ENCODE results near the gene ABCC8. TPM values are rescaled to one million over a fixed set of nuclear protein-coding genes. Genes with fewer than 3 reads are reported as not detected.

Gene ABCC8
- total and polyA plus RNA-seq, 2 experiments from 2014 or later: 2.0 to 3.4 TPM

DNA sequence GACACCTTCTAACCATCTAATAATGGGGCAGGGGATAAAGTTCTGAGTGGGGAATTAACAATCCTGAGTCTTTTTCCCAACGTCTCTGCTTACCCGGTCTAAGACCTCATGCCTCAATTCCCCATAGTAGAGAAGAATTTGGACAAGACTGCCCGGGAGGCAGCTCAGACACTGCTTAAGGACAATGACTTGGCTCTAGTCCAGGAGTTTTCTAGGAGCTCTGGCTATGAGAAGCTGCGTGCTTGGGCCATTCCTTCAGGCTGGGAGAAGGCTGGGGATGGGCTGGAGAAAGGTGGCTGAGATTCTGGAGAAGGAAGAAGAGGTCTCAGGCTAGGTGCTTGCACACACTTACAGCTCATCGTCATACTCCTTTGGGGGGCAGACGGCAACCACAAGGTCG lies 19.8 kb upstream of the ABCC8 start:
- Mint-ChIP-seq H3K4me3 (no peak overlapping the region), H3K27me3 (ENCODE audit: insufficient read depth, low read depth, poor library complexity) (peaks cover 10% of the 10 kb centered on the region), H3K4me1 (peaks cover 6% of the 10 kb centered on the region), H3K27ac (no peak overlapping the region), H3K9me3 (no peaks in the 10 kb centered on the region; the same call in 2 of the 3 replicates), H3K36me3 (ENCODE audit: low read depth) (no peaks in the 10 kb centered on the region)
- Histone ChIP-seq H2AFZ (no peak overlapping the region), H3K27me3 (ENCODE audit: insufficient read depth) (no peaks in the 10 kb centered on the region), H3K4me2 (no peak overlapping the region), H3K79me2 (replicated peaks; ENCODE audit: insufficient read depth) (no peaks in the 10 kb centered on the region), H3K27ac (ENCODE audit: low read depth) (no peak overlapping the region), H3K9me2 (ENCODE audit: insufficient read depth) (no peaks in the 10 kb centered on the region), H4K20me1 (replicated peaks; ENCODE audit: insufficient read depth) (no peaks in the 10 kb centered on the region), H3K4me1 (ENCODE audit: insufficient read depth) (no peaks in the 10 kb centered on the region), H3K36me3 (ENCODE audit: insufficient read depth) (no peaks in the 10 kb centered on the region), H3K4me3 (no peak overlapping the region), H3F3A (replicated peaks; ENCODE audit: low read depth) (no peaks in the 10 kb centered on the region)
- no peak for ATAC-seq
- TF ChIP-seq POLR2AphosphoS5 (IDR thresholded peaks at IDR 0.05; ENCODE audit: low read depth): no peak
- TF ChIP-seq EZH2phosphoT487 (IDR thresholded peaks at IDR 0.05; ENCODE audit: unreplicated experiment): no peak
- TF ChIP-seq, protein P1, sequence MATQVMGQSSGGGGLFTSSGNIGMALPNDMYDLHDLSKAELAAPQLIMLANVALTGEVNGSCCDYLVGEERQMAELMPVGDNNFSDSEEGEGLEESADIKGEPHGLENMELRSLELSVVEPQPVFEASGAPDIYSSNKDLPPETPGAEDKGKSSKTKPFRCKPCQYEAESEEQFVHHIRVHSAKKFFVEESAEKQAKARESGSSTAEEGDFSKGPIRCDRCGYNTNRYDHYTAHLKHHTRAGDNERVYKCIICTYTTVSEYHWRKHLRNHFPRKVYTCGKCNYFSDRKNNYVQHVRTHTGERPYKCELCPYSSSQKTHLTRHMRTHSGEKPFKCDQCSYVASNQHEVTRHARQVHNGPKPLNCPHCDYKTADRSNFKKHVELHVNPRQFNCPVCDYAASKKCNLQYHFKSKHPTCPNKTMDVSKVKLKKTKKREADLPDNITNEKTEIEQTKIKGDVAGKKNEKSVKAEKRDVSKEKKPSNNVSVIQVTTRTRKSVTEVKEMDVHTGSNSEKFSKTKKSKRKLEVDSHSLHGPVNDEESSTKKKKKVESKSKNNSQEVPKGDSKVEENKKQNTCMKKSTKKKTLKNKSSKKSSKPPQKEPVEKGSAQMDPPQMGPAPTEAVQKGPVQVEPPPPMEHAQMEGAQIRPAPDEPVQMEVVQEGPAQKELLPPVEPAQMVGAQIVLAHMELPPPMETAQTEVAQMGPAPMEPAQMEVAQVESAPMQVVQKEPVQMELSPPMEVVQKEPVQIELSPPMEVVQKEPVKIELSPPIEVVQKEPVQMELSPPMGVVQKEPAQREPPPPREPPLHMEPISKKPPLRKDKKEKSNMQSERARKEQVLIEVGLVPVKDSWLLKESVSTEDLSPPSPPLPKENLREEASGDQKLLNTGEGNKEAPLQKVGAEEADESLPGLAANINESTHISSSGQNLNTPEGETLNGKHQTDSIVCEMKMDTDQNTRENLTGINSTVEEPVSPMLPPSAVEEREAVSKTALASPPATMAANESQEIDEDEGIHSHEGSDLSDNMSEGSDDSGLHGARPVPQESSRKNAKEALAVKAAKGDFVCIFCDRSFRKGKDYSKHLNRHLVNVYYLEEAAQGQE (IDR thresholded peaks at IDR 0.05; ENCODE audit: unreplicated experiment): no peak
- no peak for TF ChIP-seq EZH2 (IDR thresholded peaks at IDR 0.05; ENCODE audit: low read depth, unreplicated experiment)
- TF ChIP-seq STAT1 (IDR thresholded peaks at IDR 0.05; ENCODE audit: unreplicated experiment): no peak
- no peak for TF ChIP-seq CREB1 (CRISPR knock-in tag; IDR thresholded peaks at IDR 0.05; ENCODE audit: low read depth)
- TF ChIP-seq, protein P2, sequence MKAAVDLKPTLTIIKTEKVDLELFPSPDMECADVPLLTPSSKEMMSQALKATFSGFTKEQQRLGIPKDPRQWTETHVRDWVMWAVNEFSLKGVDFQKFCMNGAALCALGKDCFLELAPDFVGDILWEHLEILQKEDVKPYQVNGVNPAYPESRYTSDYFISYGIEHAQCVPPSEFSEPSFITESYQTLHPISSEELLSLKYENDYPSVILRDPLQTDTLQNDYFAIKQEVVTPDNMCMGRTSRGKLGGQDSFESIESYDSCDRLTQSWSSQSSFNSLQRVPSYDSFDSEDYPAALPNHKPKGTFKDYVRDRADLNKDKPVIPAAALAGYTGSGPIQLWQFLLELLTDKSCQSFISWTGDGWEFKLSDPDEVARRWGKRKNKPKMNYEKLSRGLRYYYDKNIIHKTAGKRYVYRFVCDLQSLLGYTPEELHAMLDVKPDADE (IDR thresholded peaks at IDR 0.05): no peak
- no peak for DNase-seq (ENCODE audit: low spot score)

DNA sequence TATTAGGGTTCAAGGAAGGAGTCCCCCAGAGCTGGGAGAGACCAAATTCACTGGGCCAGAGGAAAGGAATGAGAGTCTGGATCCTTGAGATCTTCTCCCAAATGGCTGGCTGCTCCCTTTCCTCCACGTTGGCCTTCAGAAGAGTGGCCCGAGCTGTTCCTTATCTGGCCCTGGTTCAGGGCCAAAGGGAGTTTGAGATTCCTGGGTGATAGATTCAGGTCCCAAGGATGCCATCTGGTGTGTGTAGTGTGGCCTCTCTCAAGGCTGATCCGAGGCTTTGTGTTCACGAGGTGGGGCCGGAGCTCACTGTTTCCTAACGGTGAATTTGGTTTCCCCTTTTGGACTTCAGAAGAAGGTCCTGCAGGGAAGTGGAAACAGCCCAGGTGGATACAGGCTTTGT lies 17.4 kb upstream of the ABCC8 start:
- ATAC-seq: no peak
- Mint-ChIP-seq H3K4me1 (peaks cover 6% of the 10 kb centered on the region), H3K27ac (no peak overlapping the region), H3K36me3 (ENCODE audit: low read depth) (no peaks in the 10 kb centered on the region), H3K4me3 (no peak overlapping the region), H3K9me3 (no peaks in the 10 kb centered on the region), H3K27me3 (ENCODE audit: insufficient read depth, low read depth, poor library complexity) (peaks cover 5% of the 10 kb centered on the region)
- TF ChIP-seq ZNF114 (CRISPR knock-in tag; IDR thresholded peaks at IDR 0.05) (no peak), JUNB (IDR thresholded peaks at IDR 0.05; ENCODE audit: unreplicated experiment) (no peak), STAT1 (IDR thresholded peaks at IDR 0.05; ENCODE audit: unreplicated experiment) (no peak), CREB1 (CRISPR knock-in tag; IDR thresholded peaks at IDR 0.05; ENCODE audit: low read depth) (no peak), EZH2 (IDR thresholded peaks at IDR 0.05; ENCODE audit: low read depth, unreplicated experiment) (no peak)
- TF ChIP-seq, protein P2 (IDR thresholded peaks at IDR 0.05): no peak
- TF ChIP-seq, protein P1 (IDR thresholded peaks at IDR 0.05; ENCODE audit: unreplicated experiment): no peak
- Histone ChIP-seq H3K79me2 (replicated peaks; ENCODE audit: insufficient read depth) (no peaks in the 10 kb centered on the region), H3K27ac (ENCODE audit: low read depth) (no peak overlapping the region), H3K27me3 (ENCODE audit: insufficient read depth) (no peaks in the 10 kb centered on the region), H2AFZ (no peak overlapping the region), H3K36me3 (ENCODE audit: insufficient read depth) (no peaks in the 10 kb centered on the region), H3F3A (replicated peaks; ENCODE audit: low read depth) (no peaks in the 10 kb centered on the region), H3K9me2 (ENCODE audit: insufficient read depth) (no peaks in the 10 kb centered on the region), H3K4me1 (ENCODE audit: insufficient read depth) (no peaks in the 10 kb centered on the region), H4K20me1 (replicated peaks; ENCODE audit: insufficient read depth) (no peaks in the 10 kb centered on the region), H3K4me2 (no peak overlapping the region), H3K4me3 (no peak overlapping the region)
- DNase-seq (ENCODE audit: low spot score): no peak
